RWPE1 (cell line): ENCODE measurements around the gene MEIKIN.
"Not testable (repeated sequence)": the region's sequence is repeated elsewhere in the genome, so short reads cannot be mapped to it uniquely, and the experiment has no call there.

Experiments
- CTCF ChIA-PET: fragments of 350-600 bp; sonication (Branson Sonifier 250); formaldehyde crosslinking; extraction: SDS; loops from one replicate; lab custom pipeline; 2021; lab: Yijun Ruan, JAX
- POLR2A ChIA-PET: fragments of 400-600 bp; formaldehyde crosslinking; extraction: SDS; loops from one replicate; lab custom pipeline; 2020; ENCODE audit warnings: antibody characterized with exemption; ENCODE audit not compliant: low non-redundant PET; lab: Yijun Ruan, JAX
- DNase-seq: peaks from one replicate; pipeline ENCODE4 v3.0.0; 2012; ENCODE audit warnings: low spot score
- H3K27ac ChIP-seq: fragments of 450-650 bp; 2 replicates; pipeline ENCODE4 v1.5.1; 2017
- CTCF ChIP-seq: fragments of 450-650 bp; conservative IDR thresholded peaks from 2 replicates; pipeline ENCODE4 v1.5.1; 2017; ENCODE audit warnings: low read depth, mild to moderate bottlenecking

The MEIKIN gene

GRCh38 chr5:131786036-131786435 is 159.4 kb downstream of the MEIKIN start:
- TF ChIP-seq CTCF = no peak
- H3K27ac ChIP-seq = no peak overlapping the region
- ChIA-PET CTCF (no interaction called here), POLR2A (no interaction called here)
- no peak for DNase-seq

DNA sequence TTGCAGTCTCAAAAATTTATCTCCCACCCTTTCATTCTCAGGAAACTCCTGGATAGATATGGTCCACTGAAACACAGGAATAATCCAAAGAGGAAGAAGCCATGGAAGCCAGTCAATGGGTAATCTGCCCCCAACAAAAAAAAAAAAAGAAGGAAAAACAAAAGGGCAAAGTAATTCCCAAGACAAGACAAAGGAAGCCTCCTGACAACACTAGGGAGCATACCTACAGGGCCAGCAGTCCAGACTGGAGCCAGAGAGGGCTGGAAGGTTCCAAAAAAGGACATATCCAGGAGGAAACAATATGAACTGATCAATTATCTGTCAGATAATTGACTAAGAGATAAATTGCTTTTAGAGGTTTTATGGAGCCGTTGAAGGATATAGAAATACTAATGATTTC is 161.6 kb downstream of the MEIKIN start:
- POLR2A ChIA-PET = no interaction called here
- no peak overlapping the region for H3K27ac ChIP-seq
- TF ChIP-seq CTCF = no peak
- no peak for DNase-seq
- CTCF ChIA-PET = no interaction called here

- TF ChIP-seq CTCF = no peak
- ChIA-PET CTCF (interaction anchor here (0.5 kb wide), 1 partner anchor 211 kb away, joined by 3 read pairs; no protein-coding TSS in a partner anchor), POLR2A (no interaction called here)
- no peak for DNase-seq
- H3K27ac ChIP-seq = no peak overlapping the region
Measured at GRCh38 chr5:131783357-131783756, 162.1 kb downstream of the MEIKIN start.

DNA sequence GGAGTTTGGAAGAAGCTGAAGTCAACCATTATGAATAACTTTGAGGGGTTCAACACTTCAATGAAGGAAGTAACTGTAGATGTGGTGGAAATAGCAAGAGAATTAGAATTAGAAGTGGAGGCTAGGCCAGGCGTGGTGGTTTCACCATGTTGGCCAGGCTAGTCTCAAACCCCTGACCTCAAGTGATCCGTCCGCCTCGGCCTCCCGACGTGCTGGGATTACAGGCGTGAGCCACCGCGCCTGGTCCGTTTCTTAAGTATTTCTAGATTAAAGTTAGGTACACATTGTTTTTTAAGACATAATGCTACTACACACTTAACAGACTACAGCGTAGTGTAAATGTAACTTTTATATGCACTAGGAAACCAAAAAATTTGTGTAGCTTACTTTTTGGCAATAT is 162.7 kb downstream of the MEIKIN start:
- DNase-seq = no peak
- ChIA-PET POLR2A (no interaction called here), CTCF (no interaction called here)
- TF ChIP-seq CTCF = no peak
- no peak overlapping the region for H3K27ac ChIP-seq

DNA sequence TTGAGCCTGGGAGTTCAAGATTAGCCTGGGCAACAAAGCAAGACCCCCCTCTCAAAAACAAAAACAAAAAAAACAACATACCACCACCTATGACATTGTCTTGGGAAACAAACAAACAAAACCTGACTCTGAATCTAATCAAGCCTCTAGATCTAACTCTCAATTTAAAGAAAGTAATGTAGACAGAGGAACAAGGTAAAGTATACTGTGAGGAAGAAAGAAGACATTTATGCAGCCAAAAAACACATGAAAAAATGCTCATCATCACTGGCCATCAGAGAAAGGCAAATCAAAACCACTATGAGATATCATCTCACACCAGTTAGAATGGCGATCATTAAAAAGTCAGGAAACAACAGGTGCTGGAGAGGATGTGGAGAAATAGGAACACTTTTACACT is 167.3 kb downstream of the MEIKIN start:
- DNase-seq, POLR2A ChIA-PET, H3K27ac ChIP-seq, CTCF ChIA-PET: not testable (repeated sequence)

- no peak for DNase-seq
- H3K27ac ChIP-seq = no peak overlapping the region
- CTCF ChIA-PET = no interaction called here
- no peak for TF ChIP-seq CTCF
- POLR2A ChIA-PET = no interaction called here
Measured at GRCh38 chr5:131776450-131776849, 169.0 kb downstream of the MEIKIN start.

- ChIA-PET POLR2A (no interaction called here), CTCF (no interaction called here)
- no peak overlapping the region for H3K27ac ChIP-seq
- no peak for DNase-seq
- TF ChIP-seq CTCF = no peak
Measured at GRCh38 chr5:131774652-131775367, 170.7 kb downstream of the MEIKIN start.
